Testis (tissue), 3 donors: Measurements from ENCODE around the gene PAX1. TPM values are rescaled to one million over a fixed set of nuclear protein-coding genes. Genes with fewer than 3 reads are reported as not detected.
A peak's percentile ranks its signal among the peaks of the same experiment; 100 is the strongest.

Source experiments
- DNase-seq: peaks from one replicate; pipeline ENCODE4 v3.0.0-alpha.2; 2019
- H3K27ac ChIP-seq, 2 donors: fragments of 200-600 bp; sonication (generic); one replicate each; pipeline ENCODE4 v1.5.1; 2019
- H3K27me3 ChIP-seq: fragments of 200-600 bp; sonication (generic); one replicate; pipeline ENCODE4 v1.5.1; 2019
- H3K36me3 ChIP-seq: fragments of 200-600 bp; sonication (generic); one replicate; pipeline ENCODE4 v1.5.1; 2017; ENCODE audit warnings: low read depth; ENCODE audit errors: missing control alignments
- H3K4me1 ChIP-seq: fragments of 200-600 bp; sonication (generic); one replicate; pipeline ENCODE4 v1.5.1; 2019
- H3K4me3 ChIP-seq, 2 donors: fragments of 200-600 bp; sonication (generic); one replicate each; pipeline ENCODE4 v1.5.1; 2017 to 2019
- H3K9me3 ChIP-seq: fragments of 200-600 bp; sonication (generic); one replicate; pipeline ENCODE4 v1.5.1; 2017
- POLR2A ChIP-seq: fragments of 450-650 bp; IDR thresholded peaks from one replicate; pipeline ENCODE4 v1.6.1; 2017; ENCODE audit warnings: antibody characterized with exemption, mild to moderate bottlenecking, moderate library complexity
- WGBS, 2 donors: methylation state at CpG; one replicate each; pipeline ENCODE4 v1.1.5; 2018; 5-methylcytosine and 5-hydroxymethylcytosine counted together
- intact Hi-C: fragments of 100-400 bp; cut with DNase I; formaldehyde crosslinking; loops from one replicate; pipeline ENCODE4 v1.15.1; 2023; ENCODE audit warnings: low total_unique reads
- polyA plus RNA-seq: library from polyadenylated mRNA; stranded (reverse); fragments of 350-450 nt; fragmentation: Illumina TruSeq; extraction: RNeasy Lipid Tissue Mini Kit (QIAGEN cat#74804); gene quantifications from one replicate; pipeline ENCODE4 v1.2.3, GENCODE V29; 2014; ENCODE audit warnings: low read depth, low replicate concordance; ENCODE audit not compliant: insufficient read depth
- total RNA-seq, 2 donors: library from RNA; depleted of rRNA; stranded (reverse); fragments of >200 nt; gene quantifications; one replicate each; pipeline ENCODE4 v1.2.3, GENCODE V29; 2016
- TF ChIP-seq, protein P1 (sequence below), 3 experiments: fragments of 450-650 bp in 2 of 3; fragments of 200-600 bp in 1 of 3; sonication (generic) in 1 of 3; IDR thresholded peaks; one replicate each; pipeline ENCODE4 v1.5.1; 2016 to 2019; ENCODE audit warnings: antibody characterized with exemption in 3 of 3, mild to moderate bottlenecking in 2 of 3, moderate library complexity in 1 of 3

The PAX1 gene
- total and polyA plus RNA-seq, 3 donors from 2014 or later: 0.07 TPM; not detected in 2

GRCh38 chr20:21709535-21709904 is 4.1 kb downstream of the PAX1 start:
- intact Hi-C loops: no loop called here
- Histone ChIP-seq H3K4me3 (no peak overlapping the region), H3K9me3 (no peaks in the 10 kb centered on the region), H3K27me3 (no peaks in the 10 kb centered on the region), H3K27ac (no peak overlapping the region), H3K36me3 (no peaks in the 10 kb centered on the region), H3K4me1 (no peaks in the 10 kb centered on the region)
- DNase-seq: no peak
- TF ChIP-seq, protein P1, sequence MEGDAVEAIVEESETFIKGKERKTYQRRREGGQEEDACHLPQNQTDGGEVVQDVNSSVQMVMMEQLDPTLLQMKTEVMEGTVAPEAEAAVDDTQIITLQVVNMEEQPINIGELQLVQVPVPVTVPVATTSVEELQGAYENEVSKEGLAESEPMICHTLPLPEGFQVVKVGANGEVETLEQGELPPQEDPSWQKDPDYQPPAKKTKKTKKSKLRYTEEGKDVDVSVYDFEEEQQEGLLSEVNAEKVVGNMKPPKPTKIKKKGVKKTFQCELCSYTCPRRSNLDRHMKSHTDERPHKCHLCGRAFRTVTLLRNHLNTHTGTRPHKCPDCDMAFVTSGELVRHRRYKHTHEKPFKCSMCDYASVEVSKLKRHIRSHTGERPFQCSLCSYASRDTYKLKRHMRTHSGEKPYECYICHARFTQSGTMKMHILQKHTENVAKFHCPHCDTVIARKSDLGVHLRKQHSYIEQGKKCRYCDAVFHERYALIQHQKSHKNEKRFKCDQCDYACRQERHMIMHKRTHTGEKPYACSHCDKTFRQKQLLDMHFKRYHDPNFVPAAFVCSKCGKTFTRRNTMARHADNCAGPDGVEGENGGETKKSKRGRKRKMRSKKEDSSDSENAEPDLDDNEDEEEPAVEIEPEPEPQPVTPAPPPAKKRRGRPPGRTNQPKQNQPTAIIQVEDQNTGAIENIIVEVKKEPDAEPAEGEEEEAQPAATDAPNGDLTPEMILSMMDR (IDR thresholded peaks at IDR 0.05): no peak
- no peak for TF ChIP-seq POLR2A
- 0 to 2% methylated on average over 6 of the region's 6 CpGs for WGBS, 2 donors

DNA sequence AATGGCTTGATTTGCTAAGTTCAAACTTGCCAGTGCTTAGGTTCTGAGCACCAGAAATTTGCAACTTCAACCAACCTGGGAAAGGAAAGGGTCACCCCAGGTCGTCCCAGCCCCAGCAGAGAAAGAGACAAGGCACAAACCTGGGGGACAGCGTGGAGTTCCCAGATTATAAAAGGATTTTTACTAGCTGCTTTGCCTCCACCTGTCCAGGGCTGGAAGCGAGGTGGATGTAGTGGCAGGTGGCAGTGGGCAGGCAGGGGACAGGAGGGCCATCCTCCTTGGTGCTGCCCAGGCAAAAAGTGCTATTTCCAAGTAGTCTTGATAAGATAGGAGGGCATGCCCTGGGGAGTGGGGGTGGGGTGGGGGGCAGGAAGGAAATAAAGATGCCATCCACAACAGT is 4.9 kb downstream of the PAX1 start:
- Histone ChIP-seq H3K9me3 (no peaks in the 10 kb centered on the region), H3K36me3 (no peaks in the 10 kb centered on the region), H3K4me3 (no peak overlapping the region), H3K27me3 (no peaks in the 10 kb centered on the region), H3K27ac (no peak overlapping the region), H3K4me1 (no peaks in the 10 kb centered on the region)
- intact Hi-C loops: no loop called here
- 19 to 23% methylated on average over 3 of the region's 3 CpGs for WGBS, 2 donors
- TF ChIP-seq, protein P1 (IDR thresholded peaks at IDR 0.05): no peak
- no peak for TF ChIP-seq POLR2A
- DNase-seq: no peak

GRCh38 chr20:21710863-21711431 is 5.5 kb downstream of the PAX1 start:
- WGBS, 2 donors: 33 to 37% methylated on average over 5 of the region's 5 CpGs
- Histone ChIP-seq H3K9me3 (no peaks in the 10 kb centered on the region), H3K4me1 (no peaks in the 10 kb centered on the region), H3K36me3 (no peaks in the 10 kb centered on the region), H3K27ac (no peak overlapping the region), H3K4me3 (no peak overlapping the region), H3K27me3 (no peaks in the 10 kb centered on the region)
- intact Hi-C loops: no loop called here
- DNase-seq: no peak
- TF ChIP-seq, protein P1 (IDR thresholded peaks at IDR 0.05): no peak
- TF ChIP-seq POLR2A: no peak

DNA sequence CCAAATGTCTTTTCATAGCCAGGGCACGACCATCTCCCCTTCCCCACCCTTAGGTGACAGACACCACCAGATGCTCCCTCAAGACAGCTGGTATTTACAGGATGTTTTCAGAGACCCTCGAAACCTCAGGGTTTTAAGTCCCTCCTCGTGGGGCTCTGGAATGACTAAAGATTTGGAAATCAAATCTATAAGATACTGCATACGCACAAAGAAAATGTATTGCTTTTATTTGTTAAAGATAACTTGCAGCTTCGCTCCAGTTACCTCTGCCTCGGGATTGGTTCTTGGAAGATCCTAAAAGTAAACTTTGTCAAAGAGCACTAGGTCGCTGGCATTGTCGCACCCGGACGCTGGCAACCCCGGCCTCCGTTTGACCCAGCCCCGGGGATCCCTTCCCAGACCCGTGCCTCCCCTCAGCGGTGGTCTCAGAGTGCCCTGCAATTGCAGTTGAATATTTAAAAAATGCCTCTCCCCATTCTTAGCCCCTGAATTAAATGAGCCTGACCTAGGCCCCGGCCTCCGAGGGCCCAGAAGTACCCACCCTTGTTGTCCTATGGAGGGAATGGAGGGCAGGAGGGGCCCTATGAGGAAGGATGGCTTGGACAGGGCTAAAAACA is 7.1 kb downstream of the PAX1 start:
- no peaks in the 10 kb centered on the region for H3K27me3 ChIP-seq
- no peak overlapping the region for H3K27ac ChIP-seq
- TF ChIP-seq POLR2A: no peak
- TF ChIP-seq, protein P1 (IDR thresholded peaks at IDR 0.05): no peak
- WGBS, 2 donors: 1 to 2% methylated on average over 17 of the region's 17 CpGs
- no peaks in the 10 kb centered on the region for H3K9me3 ChIP-seq
- no peak for DNase-seq
- intact Hi-C loops: no loop called here
- no peaks in the 10 kb centered on the region for H3K36me3 ChIP-seq
- H3K4me3 ChIP-seq: no peak overlapping the region
- no peaks in the 10 kb centered on the region for H3K4me1 ChIP-seq

GRCh38 chr20:21713470-21713869 is 8.0 kb downstream of the PAX1 start:
- Histone ChIP-seq H3K27me3 (no peaks in the 10 kb centered on the region), H3K4me1 (no peaks in the 10 kb centered on the region), H3K27ac (no peak overlapping the region), H3K4me3 (peak overlapping the region in 1 of 2 donors; percentile 9), H3K36me3 (no peaks in the 10 kb centered on the region), H3K9me3 (no peaks in the 10 kb centered on the region)
- intact Hi-C loops: no loop called here
- 1 to 2% methylated on average over 14 to 15 of the region's 15 CpGs for WGBS, 2 donors
- no peak for TF ChIP-seq POLR2A
- TF ChIP-seq, protein P1 (IDR thresholded peaks at IDR 0.05): no peak
- no peak for DNase-seq
